Effector memory CD4-positive, alpha-beta T cell (primary cell): ENCODE measurements around the gene CLEC11A.
"Not testable (repeated sequence)": the region's sequence is repeated elsewhere in the genome, so short reads cannot be mapped to it uniquely, and the experiment has no call there.

Source experiments
- DNase-seq, 3 donors: peaks; one replicate each; pipeline ENCODE4 v3.0.0-alpha.2; 2020
- H3K27ac ChIP-seq: 2 replicates; pipeline ENCODE4 v1.7.0; 2013; ENCODE audit warnings: mild to moderate bottlenecking, low read length, moderate library complexity; ENCODE audit not compliant: insufficient read depth, poor library complexity, severe bottlenecking
- H3K27me3 ChIP-seq: replicated peaks from 2 replicates; pipeline ENCODE4 v1.7.0; 2013; ENCODE audit warnings: mild to moderate bottlenecking, low read length; ENCODE audit not compliant: insufficient read depth, control insufficient read depth, poor library complexity, severe bottlenecking
- H3K36me3 ChIP-seq: 2 replicates; pipeline ENCODE4 v1.7.0; 2013; ENCODE audit warnings: mild to moderate bottlenecking, low read length, moderate library complexity; ENCODE audit not compliant: control insufficient read depth, insufficient read depth
- H3K4me1 ChIP-seq: 2 replicates; pipeline ENCODE4 v1.7.0; 2013; ENCODE audit warnings: low read length, mild to moderate bottlenecking; ENCODE audit not compliant: control insufficient read depth, insufficient read depth, poor library complexity, severe bottlenecking
- H3K4me3 ChIP-seq: 2 replicates; pipeline ENCODE4 v1.7.0; 2013; ENCODE audit warnings: low read length, low read depth, mild to moderate bottlenecking; ENCODE audit not compliant: insufficient read depth, poor library complexity, severe bottlenecking
- H3K9me3 ChIP-seq: 2 replicates; pipeline ENCODE4 v1.7.0; 2013; ENCODE audit warnings: mild to moderate bottlenecking, low read length, moderate library complexity; ENCODE audit not compliant: control insufficient read depth

Gene CLEC11A

GRCh38 chr19:50739132-50739913, 16.2 kb downstream of the CLEC11A start:
- H3K4me3 ChIP-seq: no peak overlapping the region
- no peaks in the 10 kb centered on the region for H3K27me3 ChIP-seq
- no peaks in the 10 kb centered on the region for H3K4me1 ChIP-seq
- no peaks in the 10 kb centered on the region for H3K9me3 ChIP-seq
- H3K36me3 ChIP-seq: no peaks in the 10 kb centered on the region
- no peak for DNase-seq
- H3K27ac ChIP-seq: no peak overlapping the region

DNA sequence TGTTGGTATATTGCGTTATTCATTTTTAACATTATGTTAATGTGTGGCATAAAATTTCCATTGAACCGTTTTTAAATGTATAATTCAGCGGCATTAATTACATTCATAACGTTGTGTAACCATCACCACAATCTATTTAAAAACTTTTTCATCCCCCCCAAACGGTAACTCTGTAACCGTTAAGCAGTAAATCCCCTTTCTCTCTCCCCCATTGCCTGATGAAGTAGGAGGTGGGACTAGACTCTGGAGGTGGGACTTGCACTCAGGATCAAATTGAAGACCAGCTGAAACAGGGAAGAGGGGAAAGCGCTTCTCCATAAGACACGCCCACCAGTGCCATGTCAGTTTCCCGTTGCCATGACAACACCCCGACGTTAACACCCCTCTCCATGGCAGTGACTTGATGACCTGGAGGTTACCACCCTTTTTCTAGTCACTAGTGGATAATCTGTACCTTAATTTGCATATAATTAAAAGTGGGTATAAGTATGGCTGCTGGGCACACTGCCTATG, 16.8 kb downstream of the CLEC11A start:
- Histone ChIP-seq H3K4me3 (no peak overlapping the region), H3K4me1 (no peaks in the 10 kb centered on the region), H3K36me3 (no peaks in the 10 kb centered on the region), H3K9me3 (no peaks in the 10 kb centered on the region), H3K27me3 (no peaks in the 10 kb centered on the region), H3K27ac (no peak overlapping the region)
- no peak for DNase-seq

DNA sequence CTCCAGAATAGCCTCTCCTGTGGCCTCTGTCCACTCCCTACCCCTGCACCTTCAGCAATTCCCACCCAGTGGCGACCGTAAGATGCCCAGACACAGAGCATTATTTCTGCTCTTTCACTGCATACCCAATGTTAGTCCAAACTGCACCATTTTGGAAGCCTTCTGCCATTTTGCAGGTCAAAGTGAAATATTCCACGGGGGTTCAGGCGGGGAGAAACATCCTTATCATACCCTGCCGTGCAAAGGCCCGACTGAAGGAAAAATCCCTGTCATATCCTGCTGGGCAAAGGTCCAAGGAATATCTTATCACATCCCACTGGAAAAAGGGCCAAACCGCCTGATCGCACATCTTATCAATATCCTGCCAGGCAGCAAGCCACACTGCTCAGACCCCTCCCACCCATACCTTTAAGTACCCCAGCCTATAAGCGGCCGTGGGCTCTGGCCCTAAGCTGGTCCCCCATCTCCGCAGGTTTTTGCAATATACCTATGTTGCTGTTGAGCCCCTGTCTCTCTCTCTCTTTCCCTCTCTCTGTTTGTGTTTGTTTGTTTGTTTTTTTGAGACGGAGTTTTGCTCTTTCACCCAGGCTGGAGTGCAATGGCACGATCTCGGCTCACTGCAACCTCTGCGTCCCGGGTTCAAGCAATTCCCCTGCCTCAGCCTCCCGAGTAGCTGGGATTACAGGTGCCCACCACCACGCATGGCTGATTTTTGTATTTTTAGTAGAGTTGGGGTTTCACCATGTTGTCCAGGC, 18.2 kb downstream of the CLEC11A start:
- H3K36me3 ChIP-seq: no peaks in the 10 kb centered on the region
- H3K27ac ChIP-seq: no peak overlapping the region
- DNase-seq: no peak
- no peak overlapping the region for H3K4me3 ChIP-seq
- H3K9me3 ChIP-seq: no peaks in the 10 kb centered on the region
- H3K4me1 ChIP-seq: no peaks in the 10 kb centered on the region
- H3K27me3 ChIP-seq: no peaks in the 10 kb centered on the region

GRCh38 chr19:50743537-50743936, 20.4 kb downstream of the CLEC11A start:
- H3K36me3 ChIP-seq: no peaks in the 10 kb centered on the region
- H3K4me1 ChIP-seq: no peaks in the 10 kb centered on the region
- DNase-seq: no peak
- H3K27me3 ChIP-seq: no peaks in the 10 kb centered on the region
- no peak overlapping the region for H3K4me3 ChIP-seq
- no peak overlapping the region for H3K27ac ChIP-seq
- no peaks in the 10 kb centered on the region for H3K9me3 ChIP-seq

DNA sequence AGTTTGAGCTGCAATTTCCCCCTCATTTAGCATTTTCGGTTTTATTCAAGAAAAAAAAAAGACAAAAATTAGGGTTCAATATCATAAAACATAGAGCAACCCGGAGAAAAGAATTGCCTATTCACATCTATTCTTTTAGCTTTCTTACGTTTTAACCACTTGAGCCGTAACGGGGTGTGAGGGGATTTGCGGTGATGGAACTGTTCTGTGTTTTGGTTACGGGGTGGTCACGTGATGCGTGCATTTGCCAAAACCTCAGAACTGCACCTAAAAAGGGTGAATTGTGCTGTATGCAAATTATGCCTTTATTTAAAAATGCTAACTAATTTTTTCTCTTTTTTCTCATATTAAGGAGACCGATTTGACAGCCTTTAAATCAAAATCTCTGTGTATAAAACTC, 22.1 kb downstream of the CLEC11A start:
- no peak for DNase-seq

GRCh38 chr19:50747141-50747540, 24.0 kb downstream of the CLEC11A start:
- not testable (repeated sequence) for H3K27me3 ChIP-seq, H3K27ac ChIP-seq, H3K4me1 ChIP-seq, H3K36me3 ChIP-seq, H3K9me3 ChIP-seq, H3K4me3 ChIP-seq, DNase-seq

More for the DNA sequence above, 22.1 kb downstream of the CLEC11A start:
- Histone ChIP-seq H3K4me1 (no peaks in the 10 kb centered on the region), H3K9me3 (no peaks in the 10 kb centered on the region), H3K27ac (no peak overlapping the region), H3K36me3 (no peaks in the 10 kb centered on the region), H3K27me3 (no peaks in the 10 kb centered on the region), H3K4me3 (no peak overlapping the region)

GRCh38 chr19:50749490-50749889, 26.3 kb downstream of the CLEC11A start:
- DNase-seq: no peak
- H3K9me3 ChIP-seq: no peaks in the 10 kb centered on the region
- H3K4me1 ChIP-seq: no peaks in the 10 kb centered on the region
- H3K4me3 ChIP-seq: no peak overlapping the region
- no peaks in the 10 kb centered on the region for H3K36me3 ChIP-seq
- H3K27me3 ChIP-seq: no peaks in the 10 kb centered on the region
- H3K27ac ChIP-seq: no peak overlapping the region

- Histone ChIP-seq H3K27ac (no peak overlapping the region), H3K36me3 (no peaks in the 10 kb centered on the region), H3K27me3 (no peaks in the 10 kb centered on the region), H3K9me3 (no peaks in the 10 kb centered on the region), H3K4me3 (no peak overlapping the region), H3K4me1 (no peaks in the 10 kb centered on the region)
- DNase-seq: no peak
Measured at GRCh38 chr19:50750010-50750409, 26.8 kb downstream of the CLEC11A start.

- no peak overlapping the region for H3K4me3 ChIP-seq
- H3K36me3 ChIP-seq: no peaks in the 10 kb centered on the region
- H3K27me3 ChIP-seq: no peaks in the 10 kb centered on the region
- no peaks in the 10 kb centered on the region for H3K9me3 ChIP-seq
- DNase-seq: no peak
- no peaks in the 10 kb centered on the region for H3K4me1 ChIP-seq
- H3K27ac ChIP-seq: no peak overlapping the region
Measured at GRCh38 chr19:50753879-50754278, 30.7 kb downstream of the CLEC11A start.

- not testable (repeated sequence) for DNase-seq, H3K27ac ChIP-seq
Measured at GRCh38 chr19:50756244-50756643, 33.1 kb downstream of the CLEC11A start.

More at GRCh38 chr19:50756244-50756643, 33.1 kb downstream of the CLEC11A start:
- H3K36me3 ChIP-seq, H3K9me3 ChIP-seq, H3K4me1 ChIP-seq, H3K4me3 ChIP-seq, H3K27me3 ChIP-seq: not testable (repeated sequence)
